Stimulated activated memory B cell treated with anti-CD40 and anti-IgM and Interleukin-4, amounts not matched to agents 10 μg/mL and 1 μg/mL and 100 μg/mL, for 72 hours (primary cell): ENCODE measurements around the gene ACOT12.
A peak's percentile ranks its signal among the peaks of the same experiment; 100 is the strongest.
"Not testable (repeated sequence)": the region's sequence is repeated elsewhere in the genome, so short reads cannot be mapped to it uniquely, and the experiment has no call there.

Source experiments
- ATAC-seq: fragments of 150-1000 bp; cut with Tn5 transposase; 2 replicates; pipeline ENCODE4 v1.10.0; 2021
- H3K27ac Mint-ChIP-seq: one replicate; pipeline ENCODE4 v1.8.0; 2022; ENCODE audit warnings: mild to moderate bottlenecking, mixed read lengths
- H3K27me3 Mint-ChIP-seq: one replicate; pipeline ENCODE4 v1.8.0; 2022; ENCODE audit warnings: mixed read lengths
- H3K36me3 Mint-ChIP-seq: one replicate; pipeline ENCODE4 v1.8.0; 2022; ENCODE audit warnings: mixed read lengths
- H3K4me1 Mint-ChIP-seq: one replicate; pipeline ENCODE4 v1.8.0; 2022; ENCODE audit warnings: mixed read lengths
- H3K4me3 Mint-ChIP-seq: one replicate; pipeline ENCODE4 v1.8.0; 2022; ENCODE audit warnings: mild to moderate bottlenecking, moderate library complexity, mixed read lengths
- H3K9me3 Mint-ChIP-seq: one replicate; pipeline ENCODE4 v1.8.0; 2022; ENCODE audit warnings: mixed read lengths

The ACOT12 gene

DNA sequence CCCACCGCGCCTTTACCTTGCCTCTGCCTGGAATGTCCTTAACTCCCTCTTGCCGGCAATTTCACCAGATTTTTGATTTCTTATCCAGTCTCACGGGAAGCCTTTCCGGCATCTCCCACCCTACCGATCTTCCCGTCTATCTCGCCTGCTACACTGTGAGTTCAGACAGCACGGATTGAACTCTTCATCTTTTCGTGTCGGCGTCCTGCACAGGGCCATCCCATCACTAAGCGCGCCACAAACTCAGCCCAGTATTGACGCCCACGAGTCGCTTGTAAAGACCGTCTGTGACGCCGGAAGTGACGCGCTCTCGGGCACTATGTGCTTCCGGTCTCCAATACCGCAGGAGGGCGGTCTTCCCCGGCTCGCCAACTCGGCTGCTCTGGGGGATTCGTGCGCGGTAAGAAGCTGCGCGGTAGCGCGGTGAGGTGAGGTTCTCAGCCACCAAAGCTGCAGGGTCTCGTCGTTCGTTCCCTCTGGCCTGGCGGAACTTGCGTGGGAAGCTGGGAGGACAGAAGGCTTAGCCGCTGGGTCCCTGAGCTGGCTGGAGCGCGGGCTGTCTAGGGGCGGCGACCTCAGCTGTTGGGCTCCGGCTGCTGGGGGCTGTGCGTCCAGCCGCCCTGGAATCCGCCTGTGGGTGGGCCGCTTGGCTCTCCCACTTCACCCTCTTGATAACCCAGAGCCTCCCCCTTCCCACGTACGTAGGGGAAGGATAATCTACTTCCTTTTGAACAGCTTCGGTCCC is 92.5 kb downstream of the ACOT12 start, which contains the start of gene ZCCHC9:
ZCCHC9 (plus strand) TSS at position 317 of the 745 bp plus-strand sequence. CDS start 3,171 bp downstream, outside the sequence.
- peak; percentile 99 for ATAC-seq
- H3K4me1 Mint-ChIP-seq, result peaks cover 23% of the 10 kb centered on the region
- H3K9me3 Mint-ChIP-seq, result no peaks in the 10 kb centered on the region
- H3K27me3 Mint-ChIP-seq, result no peaks in the 10 kb centered on the region
- peak within 1 kb of the TSS; percentile 90 for H3K27ac Mint-ChIP-seq
- peak within 1 kb of the TSS; percentile 89 for H3K4me3 Mint-ChIP-seq
- H3K36me3 Mint-ChIP-seq, result peaks cover 20% of the 10 kb centered on the region

DNA sequence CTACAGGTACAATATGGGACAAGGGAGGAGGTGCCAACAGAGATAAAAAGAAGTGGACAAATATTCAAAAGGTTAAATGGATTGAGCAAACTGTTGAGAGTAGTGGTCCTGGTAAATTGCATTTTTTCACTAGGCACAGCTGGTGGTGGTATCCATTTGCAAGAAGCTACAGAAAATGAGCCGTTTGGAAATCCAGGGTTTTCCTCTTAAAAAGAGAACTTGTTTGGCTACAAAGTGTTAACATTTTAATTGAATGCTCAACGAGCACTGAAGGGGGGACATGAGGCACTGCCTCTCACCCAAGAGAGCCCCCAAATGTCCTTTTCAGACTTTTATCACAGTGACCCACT is 93.0 kb downstream of the ACOT12 start:
- Mint-ChIP-seq H3K4me3 (peak overlapping the region; percentile 89), H3K9me3 (no peaks in the 10 kb centered on the region), H3K27me3 (no peaks in the 10 kb centered on the region), H3K4me1 (peaks cover 23% of the 10 kb centered on the region), H3K27ac (peak overlapping the region; percentile 90), H3K36me3 (peaks cover 20% of the 10 kb centered on the region)
- no peak for ATAC-seq

DNA sequence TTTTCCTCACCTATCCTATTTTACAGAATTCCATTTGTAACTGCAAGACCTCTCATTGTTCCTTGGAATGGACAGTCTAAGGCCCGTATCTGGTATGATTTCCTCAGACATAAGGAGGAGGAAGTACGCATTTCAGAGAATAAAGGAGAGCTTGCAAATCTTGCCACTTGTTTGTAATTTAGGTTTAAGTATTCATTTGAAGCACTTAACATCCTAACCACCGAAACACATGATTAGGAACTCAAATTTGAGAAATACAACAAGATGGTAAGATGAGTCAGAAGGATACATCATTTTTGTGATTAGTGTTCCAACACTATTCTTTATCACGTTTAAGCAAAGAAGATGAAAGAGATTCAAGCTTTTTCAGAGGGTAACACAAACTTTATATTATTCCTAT is 96.4 kb downstream of the ACOT12 start:
- Mint-ChIP-seq H3K4me1 (peaks cover 17% of the 10 kb centered on the region), H3K9me3 (peaks cover 13% of the 10 kb centered on the region), H3K27ac (no peak overlapping the region)

DNA sequence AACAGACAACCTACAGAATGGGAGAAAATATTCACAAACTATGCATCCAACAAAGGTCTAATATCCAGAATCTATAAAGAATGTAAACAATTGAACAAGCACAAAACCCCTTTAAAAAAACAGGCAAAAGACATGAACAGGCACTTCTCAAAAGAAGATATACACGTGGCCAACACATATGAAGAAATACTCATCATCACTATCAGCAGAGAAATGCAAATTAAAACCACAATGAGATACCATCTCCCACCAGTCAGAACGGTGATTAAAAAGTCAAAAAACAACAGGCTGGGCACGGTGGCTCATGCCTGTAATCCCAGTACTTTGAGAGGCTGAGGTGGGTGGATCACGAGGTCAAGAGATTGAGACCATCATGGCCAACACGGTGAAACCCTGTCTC is 99.9 kb downstream of the ACOT12 start:
- H3K27ac Mint-ChIP-seq, ATAC-seq, H3K27me3 Mint-ChIP-seq, H3K4me3 Mint-ChIP-seq: not testable (repeated sequence)
- H3K9me3 Mint-ChIP-seq, result peaks cover 30% of the 10 kb centered on the region
- H3K4me1 Mint-ChIP-seq, result peaks cover 26% of the 10 kb centered on the region
- peaks cover 71% of the 10 kb centered on the region for H3K36me3 Mint-ChIP-seq

More for the DNA sequence above, 96.4 kb downstream of the ACOT12 start:
- Mint-ChIP-seq H3K4me3 (no peak overlapping the region), H3K36me3 (peaks cover 36% of the 10 kb centered on the region), H3K27me3 (no peaks in the 10 kb centered on the region)
- ATAC-seq, result no peak

DNA sequence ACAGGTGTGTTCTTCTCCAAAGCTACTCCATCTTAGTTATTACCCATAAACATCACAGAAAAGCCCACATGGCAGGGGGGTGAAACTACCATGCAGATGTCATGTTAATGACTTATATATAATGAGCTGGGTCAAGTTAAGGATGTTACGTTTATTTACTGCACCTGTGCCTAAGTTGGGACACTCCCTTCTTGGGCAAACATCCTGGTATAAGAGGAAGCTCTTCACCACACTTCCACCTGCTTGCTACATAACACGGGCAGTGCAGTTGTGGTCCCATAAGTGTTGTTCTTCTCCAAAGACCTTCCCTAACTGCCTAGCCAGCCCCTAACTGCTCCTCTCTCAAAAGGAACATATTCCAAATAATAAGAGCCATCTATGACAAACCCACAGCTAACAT is 101.8 kb downstream of the ACOT12 start:
- Mint-ChIP-seq H3K4me1 (peaks cover 38% of the 10 kb centered on the region), H3K9me3 (peaks cover 30% of the 10 kb centered on the region), H3K27ac (no peak overlapping the region), H3K36me3 (peaks cover 67% of the 10 kb centered on the region), H3K4me3 (no peak overlapping the region), H3K27me3 (no peaks in the 10 kb centered on the region)
- no peak for ATAC-seq

DNA sequence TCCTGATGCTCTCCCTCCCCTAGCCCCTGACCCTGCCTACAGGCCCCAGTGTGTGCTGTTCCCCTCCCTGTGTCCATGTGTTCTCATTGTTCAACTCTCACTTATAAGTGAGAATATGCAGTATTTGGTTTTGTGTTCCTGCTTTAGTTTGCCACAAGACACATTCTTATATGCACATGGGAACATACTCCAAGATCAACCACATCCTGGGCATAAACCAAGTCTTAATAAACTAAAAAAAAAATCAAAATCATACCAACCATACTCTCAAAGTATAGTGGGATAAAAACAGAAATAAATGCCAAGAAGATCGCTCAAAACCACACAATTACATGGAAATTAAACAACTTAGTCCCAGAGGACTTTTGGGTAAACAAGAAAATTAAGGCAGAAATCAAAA is 103.8 kb downstream of the ACOT12 start:
- Mint-ChIP-seq H3K27me3 (no peaks in the 10 kb centered on the region), H3K4me3 (no peak overlapping the region), H3K27ac (no peak overlapping the region), H3K36me3 (peaks cover 74% of the 10 kb centered on the region), H3K4me1 (peaks cover 54% of the 10 kb centered on the region), H3K9me3 (peaks cover 30% of the 10 kb centered on the region)
- ATAC-seq, result no peak

DNA sequence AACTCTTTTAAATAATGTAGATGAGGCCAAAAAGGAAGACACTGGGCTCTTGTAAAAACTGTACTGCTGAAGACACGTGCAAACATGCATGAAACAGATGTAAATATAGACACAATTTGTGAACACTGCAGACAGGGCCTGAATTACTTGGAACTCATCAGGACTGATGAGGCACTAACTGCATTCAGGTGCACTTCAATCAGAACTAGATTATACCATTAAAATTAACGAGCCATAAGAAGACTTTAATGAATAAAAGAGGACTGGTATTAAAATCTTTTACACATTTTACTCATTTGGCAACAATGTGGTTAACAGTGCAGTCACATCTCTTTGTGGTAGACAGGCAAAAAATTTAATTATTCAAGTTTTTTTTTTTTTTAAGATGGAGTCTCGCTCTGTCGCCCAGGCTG is 105.9 kb downstream of the ACOT12 start:
- peaks cover 63% of the 10 kb centered on the region for H3K36me3 Mint-ChIP-seq
- H3K27ac Mint-ChIP-seq, result no peak overlapping the region
- no peaks in the 10 kb centered on the region for H3K27me3 Mint-ChIP-seq
- ATAC-seq, result no peak
- no peak overlapping the region for H3K4me3 Mint-ChIP-seq
- peaks cover 57% of the 10 kb centered on the region for H3K4me1 Mint-ChIP-seq
- peaks cover 20% of the 10 kb centered on the region for H3K9me3 Mint-ChIP-seq

DNA sequence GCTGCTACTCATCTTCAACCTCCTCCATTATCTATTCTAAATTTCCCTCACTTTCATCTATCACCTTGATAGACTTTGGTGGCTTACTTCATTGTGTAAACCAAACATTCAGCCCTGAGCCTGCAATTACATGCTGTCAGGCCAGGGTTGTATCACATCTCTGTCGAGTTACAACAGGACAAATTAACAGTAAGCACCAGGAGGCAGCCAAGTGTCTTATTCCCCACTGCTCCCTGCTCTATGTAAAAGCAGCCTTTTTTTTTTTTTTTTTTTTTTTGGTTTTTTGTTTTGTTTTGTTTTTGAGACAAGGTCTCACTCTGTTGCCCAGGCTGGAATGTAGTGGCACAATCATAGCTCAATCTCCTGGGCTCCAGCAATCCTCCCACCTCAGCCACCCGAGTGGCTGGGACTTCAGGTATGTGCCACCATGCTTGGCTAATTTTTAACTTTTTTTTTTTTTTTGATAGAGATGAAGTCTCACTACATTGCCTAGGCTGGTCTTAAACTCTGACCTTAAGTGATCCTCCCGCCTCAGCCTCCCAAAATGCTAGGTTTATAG is 107.8 kb downstream of the ACOT12 start:
- peaks cover 48% of the 10 kb centered on the region for H3K36me3 Mint-ChIP-seq
- H3K4me3 Mint-ChIP-seq, result no peak overlapping the region
- H3K4me1 Mint-ChIP-seq, result peaks cover 50% of the 10 kb centered on the region
- no peak for ATAC-seq
- H3K27me3 Mint-ChIP-seq, result no peaks in the 10 kb centered on the region
- no peak overlapping the region for H3K27ac Mint-ChIP-seq
- H3K9me3 Mint-ChIP-seq, result peaks cover 7% of the 10 kb centered on the region

DNA sequence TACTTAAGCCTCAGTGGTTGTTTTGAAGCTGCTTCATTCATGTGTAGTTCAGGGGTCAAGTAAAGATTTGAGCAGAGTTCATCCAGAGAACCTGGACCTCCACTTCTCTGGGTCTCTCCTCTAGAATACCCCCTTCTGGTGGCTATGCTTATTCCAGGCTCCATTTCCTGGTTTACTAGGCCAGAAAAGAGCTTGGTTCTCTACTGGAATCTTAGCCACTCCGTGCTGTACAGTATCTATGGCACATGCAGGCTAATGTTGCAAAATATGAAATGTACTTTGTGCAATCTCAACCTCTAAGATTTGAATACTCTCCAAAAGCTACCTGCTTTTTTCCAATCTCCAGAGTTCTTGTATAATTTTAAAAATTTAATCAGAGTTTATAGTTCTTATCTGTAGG is 110.0 kb downstream of the ACOT12 start:
- no peak overlapping the region for H3K27ac Mint-ChIP-seq
- peaks cover 40% of the 10 kb centered on the region for H3K4me1 Mint-ChIP-seq
- H3K36me3 Mint-ChIP-seq, result peaks cover 43% of the 10 kb centered on the region
- H3K4me3 Mint-ChIP-seq, result no peak overlapping the region
- no peak for ATAC-seq
- no peaks in the 10 kb centered on the region for H3K9me3 Mint-ChIP-seq
- no peaks in the 10 kb centered on the region for H3K27me3 Mint-ChIP-seq
